DND-41 (cell line): ENCODE results near the gene GPC4.
A peak's percentile ranks its signal among the peaks of the same experiment; 100 is the strongest.

ENCODE experiments used
- ATAC-seq: fragments of 200-7000 bp; cut with Tn5 transposase; 3 replicates; pipeline ENCODE4 v1.9.1; 2021; ENCODE audit warnings: low read depth; ENCODE audit not compliant: insufficient read depth
- DNase-seq: peaks from one replicate; pipeline ENCODE4 v3.0.0-alpha.2; 2020
- H2AFZ ChIP-seq: 2 replicates; pipeline ENCODE4 v1.6.0; 2012; ENCODE audit warnings: low read depth, low read length
- H3K27ac ChIP-seq: 2 replicates; pipeline ENCODE4 v1.5.1; 2012; ENCODE audit warnings: low read length, inconsistent platforms
- H3K27me3 ChIP-seq: fragments of 200-600 bp; sonication (generic); 2 replicates; pipeline ENCODE4 v1.6.0; 2012; ENCODE audit warnings: low read length, mild to moderate bottlenecking, inconsistent platforms; ENCODE audit not compliant: insufficient read depth, poor library complexity
- H3K36me3 ChIP-seq: 2 replicates; pipeline ENCODE4 v1.5.1; 2012; ENCODE audit warnings: low read length, inconsistent platforms; ENCODE audit not compliant: insufficient read depth
- H3K4me1 ChIP-seq: 2 replicates; pipeline ENCODE4 v1.5.1; 2012; ENCODE audit warnings: mild to moderate bottlenecking, low read length; ENCODE audit not compliant: insufficient read depth
- H3K4me2 ChIP-seq: 2 replicates; pipeline ENCODE4 v1.6.0; 2012; ENCODE audit warnings: mild to moderate bottlenecking, moderate library complexity, low read length, inconsistent platforms; ENCODE audit not compliant: insufficient read depth
- H3K4me3 ChIP-seq, 2 experiments: fragments of 200-600 bp in 1 of 2; shearing (Covaris generic) in 1 of 2; 2 replicates each; pipeline ENCODE4 v1.5.1; 2012 to 2016; ENCODE audit warnings: inconsistent platforms in 2 of 2, low read length in 2 of 2, mild to moderate bottlenecking in 2 of 2, low read depth in 1 of 2, moderate library complexity in 1 of 2
- H3K79me2 ChIP-seq: 2 replicates; pipeline ENCODE4 v1.6.0; 2012; ENCODE audit warnings: low read length, inconsistent platforms; ENCODE audit not compliant: insufficient read depth
- H3K9ac ChIP-seq: 2 replicates; pipeline ENCODE4 v1.6.0; 2012; ENCODE audit warnings: low read depth, mild to moderate bottlenecking, inconsistent platforms, low read length, moderate library complexity
- H3K9me3 ChIP-seq: 2 replicates; pipeline ENCODE4 v1.5.1; 2012; ENCODE audit warnings: low read length, moderate library complexity, mild to moderate bottlenecking, inconsistent platforms; ENCODE audit not compliant: insufficient read depth, severe bottlenecking
- H4K20me1 ChIP-seq: 2 replicates; pipeline ENCODE4 v1.6.0; 2012; ENCODE audit warnings: low read length; ENCODE audit not compliant: insufficient read depth
- EZH2 ChIP-seq: IDR thresholded peaks from 3 replicates; pipeline ENCODE4 v1.6.1; 2012; ENCODE audit warnings: borderline replicate concordance, low read depth, mild to moderate bottlenecking, moderate library complexity, low read length, inconsistent platforms; ENCODE audit not compliant: severe bottlenecking
- TF ChIP-seq, protein P1 (sequence below): IDR thresholded peaks from 2 replicates; pipeline ENCODE4 v1.5.1; 2012; ENCODE audit warnings: borderline replicate concordance, low read length, moderate library complexity, mild to moderate bottlenecking; ENCODE audit not compliant: poor library complexity, severe bottlenecking; ENCODE audit errors: extremely low read depth

The GPC4 gene

GRCh38 chrX:133402830-133403625, 12.3 kb downstream of the GPC4 start:
- Histone ChIP-seq H3K79me2 (no peaks in the 10 kb centered on the region), H3K27me3 (no peaks in the 10 kb centered on the region), H3K4me3 (peak overlapping the region in 1 of 2 experiments; percentile 9; a peak in 1 of 4 replicates), H3K9me3 (no peaks in the 10 kb centered on the region), H3K36me3 (no peaks in the 10 kb centered on the region), H3K4me2 (peak overlapping the region; percentile 41; the same call in 1 of the 2 replicates), H2AFZ (0 out of 2 replicates have a peak overlapping the region, but pooled peaks have one; percentile 9), H3K4me1 (peaks cover 22% of the 10 kb centered on the region), H4K20me1 (no peaks in the 10 kb centered on the region), H3K9ac (peak overlapping the region; percentile 19), H3K27ac (0 out of 2 replicates have a peak overlapping the region, but pooled peaks have one; percentile 47)
- TF ChIP-seq, protein P1, sequence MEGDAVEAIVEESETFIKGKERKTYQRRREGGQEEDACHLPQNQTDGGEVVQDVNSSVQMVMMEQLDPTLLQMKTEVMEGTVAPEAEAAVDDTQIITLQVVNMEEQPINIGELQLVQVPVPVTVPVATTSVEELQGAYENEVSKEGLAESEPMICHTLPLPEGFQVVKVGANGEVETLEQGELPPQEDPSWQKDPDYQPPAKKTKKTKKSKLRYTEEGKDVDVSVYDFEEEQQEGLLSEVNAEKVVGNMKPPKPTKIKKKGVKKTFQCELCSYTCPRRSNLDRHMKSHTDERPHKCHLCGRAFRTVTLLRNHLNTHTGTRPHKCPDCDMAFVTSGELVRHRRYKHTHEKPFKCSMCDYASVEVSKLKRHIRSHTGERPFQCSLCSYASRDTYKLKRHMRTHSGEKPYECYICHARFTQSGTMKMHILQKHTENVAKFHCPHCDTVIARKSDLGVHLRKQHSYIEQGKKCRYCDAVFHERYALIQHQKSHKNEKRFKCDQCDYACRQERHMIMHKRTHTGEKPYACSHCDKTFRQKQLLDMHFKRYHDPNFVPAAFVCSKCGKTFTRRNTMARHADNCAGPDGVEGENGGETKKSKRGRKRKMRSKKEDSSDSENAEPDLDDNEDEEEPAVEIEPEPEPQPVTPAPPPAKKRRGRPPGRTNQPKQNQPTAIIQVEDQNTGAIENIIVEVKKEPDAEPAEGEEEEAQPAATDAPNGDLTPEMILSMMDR, result no peak
- no peak for TF ChIP-seq EZH2
- DNase-seq (peak; percentile 48), ATAC-seq (peak; percentile 93)

DNA sequence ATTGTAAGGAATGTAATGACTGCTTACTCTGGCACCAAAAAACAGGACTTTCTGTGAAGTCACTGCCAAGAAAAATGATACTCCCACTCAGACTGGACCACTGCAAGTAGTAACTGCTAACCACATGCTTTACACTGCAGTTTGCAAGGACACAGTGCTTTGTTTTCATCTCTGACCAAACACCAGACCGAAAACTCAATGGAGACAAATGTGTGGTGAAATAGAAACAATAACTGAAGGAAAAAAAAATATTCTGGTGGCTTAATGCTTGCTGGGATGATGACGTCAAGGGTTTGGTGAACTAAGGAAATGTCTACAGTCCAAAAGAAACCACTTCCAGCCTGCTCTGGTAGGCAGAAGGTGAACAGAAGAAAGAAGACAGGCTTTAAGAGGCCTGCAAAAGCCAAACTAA, 13.2 kb downstream of the GPC4 start:
- Histone ChIP-seq H3K79me2 (no peaks in the 10 kb centered on the region), H2AFZ (no peak overlapping the region), H3K4me3 (peak overlapping the region in 1 of 2 experiments; percentile 9; a peak in 1 of 4 replicates), H3K27ac (peak overlapping the region; percentile 57), H4K20me1 (no peaks in the 10 kb centered on the region), H3K4me2 (peak overlapping the region; percentile 41), H3K9me3 (no peaks in the 10 kb centered on the region), H3K36me3 (no peaks in the 10 kb centered on the region), H3K27me3 (no peaks in the 10 kb centered on the region), H3K4me1 (peaks cover 22% of the 10 kb centered on the region), H3K9ac (peak overlapping the region; percentile 19; the same call in 1 of the 2 replicates)
- DNase-seq (peak; percentile 27), ATAC-seq (peak; percentile 66)
- TF ChIP-seq, protein P1, result no peak
- TF ChIP-seq EZH2, result no peak

- no peaks in the 10 kb centered on the region for H4K20me1 ChIP-seq
Observed at GRCh38 chrX:133401536-133401935, 13.8 kb downstream of the GPC4 start.

More at GRCh38 chrX:133401536-133401935, 13.8 kb downstream of the GPC4 start:
- Histone ChIP-seq H3K27ac (no peak overlapping the region), H3K9ac (no peak overlapping the region), H3K79me2 (no peaks in the 10 kb centered on the region), H3K4me1 (peaks cover 22% of the 10 kb centered on the region), H3K4me2 (0 out of 2 replicates have a peak overlapping the region, but pooled peaks have one; percentile 41), H2AFZ (no peak overlapping the region), H3K36me3 (no peaks in the 10 kb centered on the region), H3K9me3 (no peaks in the 10 kb centered on the region), H3K27me3 (no peaks in the 10 kb centered on the region), H3K4me3 (no peak overlapping the region)
- ATAC-seq (no peak), DNase-seq (no peak)
- TF ChIP-seq, protein P1, result no peak
- TF ChIP-seq EZH2, result no peak
